T-helper 22 cell (primary cell): ENCODE results near the gene CCDC152.
A peak's percentile ranks its signal among the peaks of the same experiment; 100 is the strongest.
"Not testable (repeated sequence)": the region's sequence is repeated elsewhere in the genome, so short reads cannot be mapped to it uniquely, and the experiment has no call there.

ENCODE experiments used
- DNase-seq: peaks from one replicate; pipeline ENCODE4 v3.0.0-alpha.2; 2020; ENCODE audit warnings: low read depth

The CCDC152 gene

GRCh38 chr5:42756606-42757601, at the start of gene CCDC152:
Gene CCDC152, plus strand, starts transcription at chr5:42756818. Its CDS starts 2,304 bp downstream, at chr5:42759122.
- peak; percentile 1 for DNase-seq

GRCh38 chr5:42715785-42716184, 40.8 kb upstream of the CCDC152 start:
- DNase-seq: no peak

GRCh38 chr5:42718591-42718990, 38.0 kb upstream of the CCDC152 start:
- no peak for DNase-seq

- DNase-seq: no peak
Observed at GRCh38 chr5:42719034-42719433, 37.6 kb upstream of the CCDC152 start.

- no peak for DNase-seq
Observed at GRCh38 chr5:42720251-42720650, 36.4 kb upstream of the CCDC152 start.

- no peak for DNase-seq
Observed at GRCh38 chr5:42721484-42721883, 35.1 kb upstream of the CCDC152 start.

- DNase-seq: not testable (repeated sequence)
Observed at GRCh38 chr5:42734531-42735058, 22.0 kb upstream of the CCDC152 start.

GRCh38 chr5:42740920-42741319, 15.7 kb upstream of the CCDC152 start:
- no peak for DNase-seq

GRCh38 chr5:42745426-42745825, 11.2 kb upstream of the CCDC152 start:
- no peak for DNase-seq

- DNase-seq: no peak
Observed at GRCh38 chr5:42745856-42746255, 10.8 kb upstream of the CCDC152 start.

- no peak for DNase-seq
Observed at GRCh38 chr5:42749020-42749419, 7.6 kb upstream of the CCDC152 start.

GRCh38 chr5:42750507-42750906, 6.1 kb upstream of the CCDC152 start:
- no peak for DNase-seq

GRCh38 chr5:42751044-42751443, 5.6 kb upstream of the CCDC152 start:
- no peak for DNase-seq

- no peak for DNase-seq
Observed at GRCh38 chr5:42753099-42753498, 3.5 kb upstream of the CCDC152 start.

GRCh38 chr5:42759456-42759855, 2.8 kb downstream of the CCDC152 start:
- DNase-seq: no peak

- DNase-seq: no peak
Observed at GRCh38 chr5:42760426-42760825, 3.8 kb downstream of the CCDC152 start.

GRCh38 chr5:42761791-42762190, 5.2 kb downstream of the CCDC152 start:
- no peak for DNase-seq

GRCh38 chr5:42767491-42768105, 11.0 kb downstream of the CCDC152 start:
- no peak for DNase-seq

- DNase-seq: no peak
Observed at GRCh38 chr5:42768106-42768504, 11.5 kb downstream of the CCDC152 start.

- DNase-seq: no peak
Observed at GRCh38 chr5:42770003-42770402, 13.4 kb downstream of the CCDC152 start.

GRCh38 chr5:42772265-42772993, 15.8 kb downstream of the CCDC152 start:
- DNase-seq: no peak

- no peak for DNase-seq
Observed at GRCh38 chr5:42779083-42779482, 22.5 kb downstream of the CCDC152 start.
